Tibial nerve (tissue), 4 donors: Measurements from ENCODE around the gene SPTBN4. TPM values are rescaled to one million over a fixed set of nuclear protein-coding genes. Genes with fewer than 3 reads are reported as not detected.
"Not testable (repeated sequence)": the region's sequence is repeated elsewhere in the genome, so short reads cannot be mapped to it uniquely, and the experiment has no call there.

Experiments
- DNase-seq, 2 donors: peaks; one replicate each; pipeline ENCODE4 v3.0.0-alpha.2; 2019; ENCODE audit warnings: low spot score in 2 of 2
- H3K27ac ChIP-seq, 4 donors: fragments of 200-600 bp; sonication (generic) in 3 of 4; one replicate each; pipeline ENCODE4 v1.5.1; 2017 to 2019; ENCODE audit warnings: mild to moderate bottlenecking in 1 of 4
- H3K27me3 ChIP-seq, 2 donors: fragments of 200-600 bp; sonication (generic) in 1 of 2; one replicate each; pipeline versions ENCODE4 v1.5.1 to v1.6.0; 2017 to 2019
- H3K36me3 ChIP-seq, 3 donors: fragments of 200-600 bp; sonication (generic); one replicate each; pipeline ENCODE4 v1.5.1; 2018 to 2019
- H3K4me1 ChIP-seq, 4 donors: fragments of 200-600 bp; sonication (generic) in 3 of 4; one replicate each; pipeline ENCODE4 v1.5.1; 2017 to 2019
- H3K4me3 ChIP-seq, 4 donors: fragments of 200-600 bp; sonication (generic) in 3 of 4; one replicate each; pipeline ENCODE4 v1.5.1; 2017 to 2019; ENCODE audit warnings: mild to moderate bottlenecking in 1 of 4, moderate library complexity in 1 of 4
- H3K9me3 ChIP-seq, 4 donors: fragments of 200-600 bp; sonication (generic) in 3 of 4; one replicate each; pipeline ENCODE4 v1.5.1; 2017 to 2019
- EP300 ChIP-seq, 2 donors: sonication (generic); formaldehyde crosslinking; IDR thresholded peaks; one replicate each; pipeline ENCODE4 v1.6.1; 2017; ENCODE audit warnings: antibody characterized with exemption in 2 of 2, mild to moderate bottlenecking in 1 of 2
- POLR2A ChIP-seq, 2 donors: fragments of 450-650 bp; IDR thresholded peaks; one replicate each; pipeline ENCODE4 v1.6.1; 2017; ENCODE audit warnings: antibody characterized with exemption in 2 of 2, mild to moderate bottlenecking in 2 of 2, moderate library complexity in 2 of 2
- WGBS, 2 donors: methylation state at CpG; one replicate each; pipeline ENCODE4 v1.1.5; 2018; 5-methylcytosine and 5-hydroxymethylcytosine counted together
- total RNA-seq, 4 donors: library from RNA; depleted of rRNA; stranded (reverse); fragments of >200 nt; gene quantifications; one replicate each; pipeline ENCODE4 v1.1.0, GENCODE V29; 2016
- TF ChIP-seq, protein P1 (sequence below), 5 experiments: fragments of 200-600 bp in 3 of 5; fragments of 450-650 bp in 2 of 5; sonication (generic) in 3 of 5; IDR thresholded peaks; one replicate each; pipeline ENCODE4 v1.5.1; 2016 to 2019; ENCODE audit warnings: antibody characterized with exemption in 5 of 5, mild to moderate bottlenecking in 3 of 5, moderate library complexity in 2 of 5

SPTBN4 gene
- total RNA-seq, 4 donors from 2014 or later: 14.9 to 24.0 (median 19.7) TPM

DNA sequence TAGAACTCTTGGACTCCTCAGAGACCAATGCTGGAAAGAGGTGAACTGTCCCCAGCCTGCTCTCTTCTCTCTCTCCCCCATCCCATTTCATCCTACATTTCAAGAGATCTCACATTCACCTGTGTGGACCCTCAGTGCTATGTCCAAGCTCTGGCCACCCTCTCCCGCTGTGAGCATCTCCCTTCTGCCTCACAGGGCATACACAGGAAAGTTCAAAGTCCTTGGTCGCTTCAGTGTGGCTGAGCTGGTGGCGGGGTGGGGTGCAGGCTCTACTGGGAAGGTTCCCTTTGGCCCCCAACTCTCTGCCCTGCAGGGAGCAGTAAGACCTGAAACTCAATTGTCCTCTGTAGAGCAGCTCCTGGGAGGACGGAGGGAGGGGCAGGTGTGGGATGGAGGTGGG, 27.0 kb downstream of the SPTBN4 start:
- Histone ChIP-seq H3K27me3 (no peaks in the 10 kb centered on the region), H3K4me3 (no peak overlapping the region), H3K27ac (no peak overlapping the region), H3K9me3 (no peaks in the 10 kb centered on the region), H3K4me1 (no peaks in the 10 kb centered on the region), H3K36me3 (peaks cover 0 to 56% (median 0%) of the 10 kb centered on the region in 3 donors)
- no peak for DNase-seq
- TF ChIP-seq, protein P1, sequence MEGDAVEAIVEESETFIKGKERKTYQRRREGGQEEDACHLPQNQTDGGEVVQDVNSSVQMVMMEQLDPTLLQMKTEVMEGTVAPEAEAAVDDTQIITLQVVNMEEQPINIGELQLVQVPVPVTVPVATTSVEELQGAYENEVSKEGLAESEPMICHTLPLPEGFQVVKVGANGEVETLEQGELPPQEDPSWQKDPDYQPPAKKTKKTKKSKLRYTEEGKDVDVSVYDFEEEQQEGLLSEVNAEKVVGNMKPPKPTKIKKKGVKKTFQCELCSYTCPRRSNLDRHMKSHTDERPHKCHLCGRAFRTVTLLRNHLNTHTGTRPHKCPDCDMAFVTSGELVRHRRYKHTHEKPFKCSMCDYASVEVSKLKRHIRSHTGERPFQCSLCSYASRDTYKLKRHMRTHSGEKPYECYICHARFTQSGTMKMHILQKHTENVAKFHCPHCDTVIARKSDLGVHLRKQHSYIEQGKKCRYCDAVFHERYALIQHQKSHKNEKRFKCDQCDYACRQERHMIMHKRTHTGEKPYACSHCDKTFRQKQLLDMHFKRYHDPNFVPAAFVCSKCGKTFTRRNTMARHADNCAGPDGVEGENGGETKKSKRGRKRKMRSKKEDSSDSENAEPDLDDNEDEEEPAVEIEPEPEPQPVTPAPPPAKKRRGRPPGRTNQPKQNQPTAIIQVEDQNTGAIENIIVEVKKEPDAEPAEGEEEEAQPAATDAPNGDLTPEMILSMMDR (IDR thresholded peaks at IDR 0.05): no peak
- TF ChIP-seq EP300 (IDR thresholded peaks at IDR 0.05) (no peak), POLR2A (IDR thresholded peaks at IDR 0.05) (no peak)
- WGBS, 2 donors: 52 to 59% methylated on average over 4 of the region's 4 CpGs

DNA sequence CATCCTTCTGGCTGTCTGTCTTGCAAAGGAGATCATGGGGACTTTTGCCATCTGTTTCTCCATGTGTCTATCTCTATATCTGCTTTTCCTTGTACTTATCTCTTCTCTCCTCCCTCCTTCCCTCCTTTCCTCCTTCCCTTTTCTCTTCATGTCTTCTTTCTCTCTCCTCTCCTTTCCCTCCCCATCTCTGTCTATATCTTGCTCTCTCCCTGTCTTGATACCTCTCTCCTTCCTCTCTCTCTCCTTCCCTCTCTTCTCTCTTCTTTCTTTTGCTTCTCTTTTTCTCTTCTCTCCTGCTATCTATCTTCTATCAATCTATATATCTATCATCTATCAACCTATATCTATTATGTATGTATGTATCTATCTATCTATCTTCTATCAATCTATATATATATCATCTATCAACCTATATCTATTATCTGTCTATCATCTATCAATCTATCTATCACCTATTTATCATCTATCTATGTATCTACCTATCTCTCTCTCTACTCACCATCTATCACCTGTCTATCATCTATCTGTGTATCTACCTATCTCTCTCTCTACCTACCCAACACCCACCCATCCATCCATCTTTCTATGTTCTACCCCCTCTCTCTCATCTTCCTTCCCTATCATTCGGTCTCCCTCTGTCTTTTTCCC, 27.5 kb downstream of the SPTBN4 start:
- Histone ChIP-seq H3K9me3 (no peaks in the 10 kb centered on the region), H3K27ac (no peak overlapping the region), H3K4me1 (no peaks in the 10 kb centered on the region), H3K27me3 (no peaks in the 10 kb centered on the region), H3K4me3 (no peak overlapping the region), H3K36me3 (peaks cover 0 to 56% (median 0%) of the 10 kb centered on the region in 3 donors)
- no peak for DNase-seq
- 67 to 78% methylated on average over 1 of the region's 1 CpG for WGBS, 2 donors
- TF ChIP-seq EP300 (IDR thresholded peaks at IDR 0.05) (no peak), POLR2A (IDR thresholded peaks at IDR 0.05) (no peak)
- TF ChIP-seq, protein P1 (IDR thresholded peaks at IDR 0.05): no peak

DNA sequence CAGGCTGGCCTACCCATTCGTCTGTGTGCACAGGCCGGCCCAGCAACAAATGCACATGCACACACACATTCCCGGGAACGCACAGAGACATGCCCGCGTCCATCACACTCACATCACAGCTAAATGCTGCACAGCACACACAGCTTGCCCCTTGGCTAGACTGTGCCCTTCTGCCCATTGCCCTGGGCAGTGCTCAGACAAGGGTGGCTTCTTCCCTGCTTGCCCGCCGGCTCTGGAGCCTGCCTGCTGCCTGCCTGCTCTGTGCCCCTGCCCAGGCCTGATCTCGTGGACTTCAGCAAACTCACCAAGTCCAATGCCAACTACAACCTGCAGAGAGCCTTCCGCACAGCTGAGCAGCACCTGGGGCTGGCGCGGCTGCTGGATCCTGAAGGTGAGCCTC, 30.4 kb downstream of the SPTBN4 start:
- no peaks in the 10 kb centered on the region for H3K9me3 ChIP-seq
- DNase-seq: no peak
- no peak overlapping the region for H3K27ac ChIP-seq
- H3K36me3 ChIP-seq: peaks cover 0 to 54% (median 0%) of the 10 kb centered on the region in 3 donors
- no peaks in the 10 kb centered on the region for H3K27me3 ChIP-seq
- WGBS, 2 donors: 80 to 87% methylated on average over 11 to 12 of the region's 12 CpGs
- H3K4me1 ChIP-seq: no peaks in the 10 kb centered on the region
- H3K4me3 ChIP-seq: no peak overlapping the region
- TF ChIP-seq POLR2A (IDR thresholded peaks at IDR 0.05) (no peak), EP300 (IDR thresholded peaks at IDR 0.05) (no peak)
- TF ChIP-seq, protein P1 (IDR thresholded peaks at IDR 0.05): no peak

DNA sequence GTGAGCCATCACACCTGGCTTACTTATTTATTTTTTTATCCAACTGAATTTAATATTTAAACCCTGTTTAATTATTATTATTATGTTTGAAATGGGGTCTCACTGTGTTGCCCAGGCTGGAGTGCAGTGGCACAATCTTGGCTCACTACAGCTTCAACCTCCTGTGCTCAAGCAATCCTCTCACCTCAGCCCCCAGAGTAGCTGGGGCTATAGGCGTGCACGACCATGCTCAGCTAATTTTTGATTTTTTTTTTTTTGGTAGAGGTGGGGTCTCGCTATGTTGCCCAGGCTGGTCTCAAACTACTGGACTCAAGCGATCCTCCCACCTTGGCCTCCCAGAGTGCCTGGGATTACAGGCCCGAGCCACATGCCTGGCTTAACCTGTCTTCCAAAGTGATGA, 32.5 kb downstream of the SPTBN4 start:
- Histone ChIP-seq H3K4me3 (no peak overlapping the region), H3K36me3 (peaks cover 0 to 43% (median 0%) of the 10 kb centered on the region in 3 donors), H3K4me1 (no peaks in the 10 kb centered on the region), H3K27me3 (no peaks in the 10 kb centered on the region), H3K27ac (no peak overlapping the region), H3K9me3 (no peaks in the 10 kb centered on the region)
- no peak for DNase-seq
- TF ChIP-seq POLR2A (IDR thresholded peaks at IDR 0.05) (no peak), EP300 (IDR thresholded peaks at IDR 0.05) (no peak)
- TF ChIP-seq, protein P1 (IDR thresholded peaks at IDR 0.05): no peak
- WGBS, 2 donors: 89 to 91% methylated on average over 5 of the region's 5 CpGs

DNA sequence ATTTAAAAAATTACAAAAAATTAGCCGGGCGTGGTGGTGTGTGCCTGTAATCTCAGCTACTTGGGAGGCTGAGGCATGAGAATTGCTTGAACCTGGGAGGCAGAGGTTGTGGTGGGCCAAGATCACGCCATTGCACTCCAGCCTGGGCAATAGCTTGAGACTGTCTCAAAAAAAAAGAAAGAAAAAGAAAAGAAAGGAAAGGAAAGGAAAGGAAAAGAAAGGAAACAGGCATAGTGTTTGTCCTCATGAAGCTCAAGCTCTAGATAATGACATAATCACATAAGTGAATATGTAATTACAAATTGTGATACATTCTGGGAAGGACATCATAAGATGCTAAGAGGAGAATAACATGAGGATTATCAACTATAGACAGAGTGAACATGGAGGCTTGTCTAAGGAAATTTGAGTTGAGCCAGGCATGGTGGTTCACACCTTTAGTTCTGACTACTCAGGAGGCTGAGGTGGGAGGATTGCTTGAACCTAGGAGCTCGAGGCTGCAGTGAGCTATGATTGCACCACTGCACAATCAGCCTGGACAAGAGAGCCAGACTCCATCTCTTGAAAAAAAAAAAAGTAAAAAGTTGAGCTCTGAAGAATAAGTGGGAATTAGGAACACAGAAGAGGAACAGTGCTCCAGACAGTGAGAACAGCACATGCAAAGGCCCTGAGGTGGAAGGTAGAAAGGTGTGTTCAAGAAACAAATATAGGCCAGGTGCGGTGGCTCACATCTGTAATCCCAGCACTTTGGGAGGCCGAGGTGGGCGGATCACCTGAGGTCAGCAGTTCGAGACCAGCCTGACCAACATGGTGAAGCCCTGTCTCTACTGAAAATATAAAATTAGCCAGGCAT, 34.1 kb downstream of the SPTBN4 start:
- not testable (repeated sequence) for H3K27ac ChIP-seq, H3K9me3 ChIP-seq, H3K4me1 ChIP-seq, DNase-seq, H3K4me3 ChIP-seq, H3K27me3 ChIP-seq
- H3K36me3 ChIP-seq: peaks cover 0 to 31% (median 0%) of the 10 kb centered on the region in 3 donors
- WGBS, 2 donors: 86 to 87% methylated on average over 8 of the region's 8 CpGs
